Esophagus muscularis mucosa (tissue), 4 donors: Measurements from ENCODE around the gene COQ4. TPM values are rescaled to one million over a fixed set of nuclear protein-coding genes. Genes with fewer than 3 reads are reported as not detected.
"Not testable (repeated sequence)": the region's sequence is repeated elsewhere in the genome, so short reads cannot be mapped to it uniquely, and the experiment has no call there.

Source experiments
- DNase-seq: peaks from one replicate; pipeline ENCODE4 v3.0.0-alpha.2; 2017; ENCODE audit errors: extremely low spot score
- H3K27ac ChIP-seq, 4 donors: fragments of 200-600 bp; sonication (generic); replicated peaks in 1 of 4; 1 replicate in 3 of 4; 2 replicates in 1 of 4; pipeline ENCODE4 v1.5.1; 2016 to 2019; ENCODE audit warnings: mild to moderate bottlenecking in 1 of 4
- H3K27me3 ChIP-seq, 4 donors: fragments of 200-600 bp; sonication (generic); one replicate each; pipeline versions ENCODE4 v1.5.1 to v1.6.0; 2016 to 2019
- H3K36me3 ChIP-seq, 4 donors: fragments of 200-600 bp; sonication (generic); one replicate each; pipeline ENCODE4 v1.5.1; 2016 to 2019
- H3K4me1 ChIP-seq, 4 donors: fragments of 200-600 bp; sonication (generic); one replicate each; pipeline ENCODE4 v1.5.1; 2016 to 2019
- H3K4me3 ChIP-seq, 4 donors: fragments of 200-600 bp; sonication (generic); 1 replicate in 2 of 4; 2 replicates in 2 of 4; pipeline ENCODE4 v1.5.1; 2016 to 2019; ENCODE audit warnings: mild to moderate bottlenecking in 4 of 4, moderate library complexity in 1 of 4
- H3K9me3 ChIP-seq, 4 donors: fragments of 200-600 bp; sonication (generic); 1 replicate in 3 of 4; 2 replicates in 1 of 4; pipeline ENCODE4 v1.5.1; 2016 to 2019
- CTCF ChIP-seq, 3 experiments: fragments of 200-600 bp in 2 of 3; fragments of 450-650 bp in 1 of 3; sonication (generic) in 2 of 3; IDR thresholded peaks; one replicate each; pipeline ENCODE4 v1.5.1; 2017 to 2019; ENCODE audit warnings: antibody characterized with exemption in 3 of 3, mild to moderate bottlenecking in 2 of 3, moderate library complexity in 1 of 3
- EP300 ChIP-seq: sonication (generic); formaldehyde crosslinking; IDR thresholded peaks from one replicate; pipeline ENCODE4 v1.6.1; 2017; ENCODE audit warnings: antibody characterized with exemption
- POLR2A ChIP-seq: fragments of 450-650 bp; IDR thresholded peaks from one replicate; pipeline ENCODE4 v1.6.1; 2017; ENCODE audit warnings: antibody characterized with exemption, moderate library complexity, mild to moderate bottlenecking, low read depth
- POLR2AphosphoS5 ChIP-seq, 2 donors: sonication (generic); formaldehyde crosslinking; IDR thresholded peaks; one replicate each; pipeline ENCODE4 v1.6.1; 2017; ENCODE audit warnings: antibody characterized with exemption in 2 of 2
- WGBS: methylation state at CpG from one replicate; pipeline ENCODE4 v1.1.5; 2018; 5-methylcytosine and 5-hydroxymethylcytosine counted together
- intact Hi-C: fragments of 100-400 bp; cut with DNase I; formaldehyde crosslinking; loops from one replicate; pipeline ENCODE4 v1.15.1; 2023
- total RNA-seq, 4 donors: library from RNA; depleted of rRNA; stranded (reverse); fragments of >200 nt; gene quantifications; one replicate each; pipeline versions ENCODE4 v1.1.0 to v1.2.1, GENCODE V29; 2016

The COQ4 gene
- total RNA-seq, 4 donors from 2014 or later: 23.3 to 37.6 (median 30.1) TPM

GRCh38 chr9:128276574-128277270, 45.9 kb upstream of the COQ4 start:
- DNase-seq: peak; percentile 93

GRCh38 chr9:128279088-128280073, 43.3 kb upstream of the COQ4 start:
- Histone ChIP-seq H3K27ac (peak overlapping the region in 1 of 4 donors; percentile 18), H3K4me1 (peaks cover 25 to 36% (median 32%) of the 10 kb centered on the region in 4 donors)
- H3K4me3 ChIP-seq, H3K9me3 ChIP-seq, intact Hi-C loops, DNase-seq, H3K27me3 ChIP-seq, H3K36me3 ChIP-seq: not testable (repeated sequence)
- WGBS: 73% methylated on average over 22 of the region's 22 CpGs

More at GRCh38 chr9:128276574-128277270, 45.9 kb upstream of the COQ4 start:
- TF ChIP-seq POLR2A (no peak), POLR2AphosphoS5 (IDR thresholded peaks at IDR 0.05) (no peak)
- Histone ChIP-seq H3K9me3 (no peaks in the 10 kb centered on the region), H3K4me1 (peaks cover 30 to 53% (median 41%) of the 10 kb centered on the region in 4 donors), H3K4me3 (peak overlapping the region; percentile 81 to 93 (median 90)), H3K27ac (peak overlapping the region; percentile 84 to 90 (median 89)), H3K27me3 (no peaks in the 10 kb centered on the region), H3K36me3 (peaks cover 5 to 22% (median 18%) of the 10 kb centered on the region in 4 donors)
- 8% methylated on average over 23 of the region's 23 CpGs for WGBS
- intact Hi-C loops: no loop called here

DNA sequence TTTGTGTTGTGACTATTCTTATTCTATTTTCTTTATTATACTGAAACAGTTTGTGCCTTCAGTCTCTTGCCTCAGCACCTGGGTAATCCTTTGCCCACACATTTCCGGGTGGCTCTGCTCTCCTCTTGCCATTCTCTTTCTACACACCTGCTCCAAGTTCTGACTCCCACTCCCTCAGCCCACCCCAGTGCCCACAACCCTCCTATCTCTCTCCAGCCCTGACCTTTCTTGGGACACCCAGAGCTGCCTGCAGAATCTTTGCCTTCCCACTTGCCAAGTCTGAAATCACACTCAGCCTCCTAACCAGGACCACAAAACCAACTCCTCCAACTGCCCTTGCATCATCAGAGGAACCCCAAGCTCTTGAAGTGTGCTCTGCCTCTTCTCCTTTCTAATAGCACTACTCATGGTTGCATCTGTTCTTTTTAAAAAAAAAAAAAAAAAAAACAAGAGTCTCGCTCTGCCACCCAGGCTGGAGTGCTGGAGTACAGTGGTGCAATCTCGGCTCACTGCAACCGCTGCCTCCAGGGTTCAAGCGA, 42.5 kb upstream of the COQ4 start:
- H3K27ac ChIP-seq: no peak overlapping the region
- DNase-seq: no peak
- no peaks in the 10 kb centered on the region for H3K27me3 ChIP-seq
- intact Hi-C loops: no loop called here
- H3K9me3 ChIP-seq: no peaks in the 10 kb centered on the region
- WGBS: 94% methylated on average over 5 of the region's 5 CpGs
- H3K4me3 ChIP-seq: no peak overlapping the region
- no peak for TF ChIP-seq CTCF (IDR thresholded peaks at IDR 0.05)
- no peak for TF ChIP-seq POLR2AphosphoS5 (IDR thresholded peaks at IDR 0.05)
- TF ChIP-seq POLR2A: no peak
- TF ChIP-seq EP300: no peak
- peaks cover 17 to 28% (median 24%) of the 10 kb centered on the region in 4 donors for H3K4me1 ChIP-seq
- peaks cover under 1 to 7% (median 2%) of the 10 kb centered on the region in 4 donors for H3K36me3 ChIP-seq

DNA sequence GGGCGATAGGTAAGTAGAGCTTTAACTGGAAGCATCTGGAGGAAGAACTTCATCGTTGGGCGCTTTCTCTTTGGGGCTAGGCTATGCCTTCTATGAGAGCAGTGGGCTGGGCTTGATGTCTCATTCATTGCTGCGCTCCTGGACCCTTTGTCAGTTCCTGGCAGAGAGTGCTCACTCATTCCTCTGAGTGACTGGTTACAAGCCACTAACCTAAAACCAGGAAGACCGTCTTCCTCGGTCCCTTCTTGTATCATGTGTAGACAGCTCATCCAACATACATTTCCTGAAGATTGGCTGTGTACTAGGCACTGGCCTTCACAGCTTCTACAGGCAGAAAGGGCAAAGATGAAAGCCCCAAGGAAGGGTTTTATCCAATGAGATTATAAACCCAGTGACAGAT, 40.1 kb upstream of the COQ4 start:
- intact Hi-C loops: no loop called here
- Histone ChIP-seq H3K4me3 (no peak overlapping the region), H3K36me3 (peaks cover 13 to 25% (median 23%) of the 10 kb centered on the region in 4 donors), H3K9me3 (no peaks in the 10 kb centered on the region), H3K27me3 (no peaks in the 10 kb centered on the region), H3K27ac (no peak overlapping the region), H3K4me1 (peaks cover 11 to 24% (median 17%) of the 10 kb centered on the region in 4 donors)
- TF ChIP-seq POLR2AphosphoS5 (IDR thresholded peaks at IDR 0.05): no peak
- TF ChIP-seq CTCF (IDR thresholded peaks at IDR 0.05): no peak
- no peak for TF ChIP-seq EP300
- no peak for TF ChIP-seq POLR2A
- DNase-seq: no peak
- 94% methylated on average over 6 of the region's 6 CpGs for WGBS

DNA sequence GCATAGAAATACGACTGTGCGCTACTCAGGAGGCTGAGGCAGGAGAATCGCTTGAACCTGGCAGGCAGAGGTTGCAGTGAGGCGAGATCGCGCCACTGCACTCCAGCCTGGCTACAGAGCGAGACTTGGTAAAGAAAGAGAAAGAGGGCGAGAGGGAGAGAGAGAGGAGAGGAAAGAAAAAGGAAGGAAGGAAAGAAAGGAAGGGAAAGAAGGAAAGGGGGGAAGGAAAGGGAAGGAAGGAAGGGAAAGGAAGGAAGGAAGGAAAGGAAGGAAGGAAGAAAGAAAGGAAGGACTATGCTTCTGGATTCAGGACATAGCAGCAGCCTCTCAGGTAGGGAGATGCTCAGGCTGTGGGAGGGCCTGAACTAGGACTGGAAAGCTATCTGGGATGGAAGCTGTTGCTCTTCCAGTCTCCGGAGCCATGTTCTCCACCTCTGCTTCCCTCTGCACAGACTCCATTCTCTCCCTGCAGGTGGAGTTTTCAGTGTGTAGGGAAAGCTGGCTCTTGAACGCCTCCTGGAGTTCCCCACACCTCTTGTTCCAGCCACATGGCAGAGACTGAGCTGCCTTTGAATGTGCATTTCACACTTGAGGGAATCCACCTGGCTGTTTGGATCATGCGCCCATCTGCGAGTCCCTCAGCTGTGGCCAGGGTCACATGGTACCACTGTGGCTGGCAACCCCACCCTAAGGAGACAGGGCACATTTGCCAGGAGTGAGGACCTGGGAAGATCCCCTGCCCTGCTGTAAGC, 37.4 kb upstream of the COQ4 start:
- H3K9me3 ChIP-seq: no peaks in the 10 kb centered on the region
- intact Hi-C loops: no loop called here
- no peak overlapping the region for H3K4me3 ChIP-seq
- WGBS: 95% methylated on average over 12 of the region's 12 CpGs
- no peaks in the 10 kb centered on the region for H3K27me3 ChIP-seq
- no peak for TF ChIP-seq EP300
- TF ChIP-seq POLR2AphosphoS5 (IDR thresholded peaks at IDR 0.05): no peak
- no peak for TF ChIP-seq CTCF (IDR thresholded peaks at IDR 0.05)
- no peak for TF ChIP-seq POLR2A
- H3K4me1 ChIP-seq: peaks cover 4 to 9% (median 6%) of the 10 kb centered on the region in 4 donors
- peaks cover 24 to 47% (median 41%) of the 10 kb centered on the region in 4 donors for H3K36me3 ChIP-seq
- no peak for DNase-seq
- no peak overlapping the region for H3K27ac ChIP-seq
